Muscle layer of colon (tissue), 2 donors: ENCODE results near the gene HSPA12A.

Experiments used
- H3K27ac ChIP-seq: one replicate; pipeline ENCODE4 v1.7.0; 2013; ENCODE audit warnings: low read depth, mild to moderate bottlenecking, low read length, moderate library complexity
- H3K27me3 ChIP-seq, 2 donors: one replicate each; pipeline ENCODE4 v1.7.0; 2013; ENCODE audit warnings: low read length in 2 of 2, mild to moderate bottlenecking in 2 of 2; ENCODE audit not compliant: insufficient read depth in 2 of 2, control insufficient read depth in 1 of 2
- H3K36me3 ChIP-seq: one replicate; pipeline ENCODE4 v1.7.0; 2013; ENCODE audit warnings: mild to moderate bottlenecking, low read length; ENCODE audit not compliant: insufficient read depth
- H3K4me1 ChIP-seq: one replicate; pipeline ENCODE4 v1.7.0; 2013; ENCODE audit warnings: mild to moderate bottlenecking, low read length; ENCODE audit not compliant: insufficient read depth
- H3K4me3 ChIP-seq, 2 donors: one replicate each; pipeline ENCODE4 v1.7.0; 2013; ENCODE audit warnings: low read length in 2 of 2, low read depth in 1 of 2, mild to moderate bottlenecking in 1 of 2, moderate library complexity in 1 of 2
- H3K9ac ChIP-seq: one replicate; pipeline ENCODE4 v1.7.0; 2013; ENCODE audit warnings: low read length
- H3K9me3 ChIP-seq: one replicate; pipeline ENCODE4 v1.7.0; 2013; ENCODE audit warnings: mild to moderate bottlenecking, low read length
- donor health status: abdominal sarcoma.
- donor health status: Adenocarcinoma of cecum.

Gene HSPA12A

DNA sequence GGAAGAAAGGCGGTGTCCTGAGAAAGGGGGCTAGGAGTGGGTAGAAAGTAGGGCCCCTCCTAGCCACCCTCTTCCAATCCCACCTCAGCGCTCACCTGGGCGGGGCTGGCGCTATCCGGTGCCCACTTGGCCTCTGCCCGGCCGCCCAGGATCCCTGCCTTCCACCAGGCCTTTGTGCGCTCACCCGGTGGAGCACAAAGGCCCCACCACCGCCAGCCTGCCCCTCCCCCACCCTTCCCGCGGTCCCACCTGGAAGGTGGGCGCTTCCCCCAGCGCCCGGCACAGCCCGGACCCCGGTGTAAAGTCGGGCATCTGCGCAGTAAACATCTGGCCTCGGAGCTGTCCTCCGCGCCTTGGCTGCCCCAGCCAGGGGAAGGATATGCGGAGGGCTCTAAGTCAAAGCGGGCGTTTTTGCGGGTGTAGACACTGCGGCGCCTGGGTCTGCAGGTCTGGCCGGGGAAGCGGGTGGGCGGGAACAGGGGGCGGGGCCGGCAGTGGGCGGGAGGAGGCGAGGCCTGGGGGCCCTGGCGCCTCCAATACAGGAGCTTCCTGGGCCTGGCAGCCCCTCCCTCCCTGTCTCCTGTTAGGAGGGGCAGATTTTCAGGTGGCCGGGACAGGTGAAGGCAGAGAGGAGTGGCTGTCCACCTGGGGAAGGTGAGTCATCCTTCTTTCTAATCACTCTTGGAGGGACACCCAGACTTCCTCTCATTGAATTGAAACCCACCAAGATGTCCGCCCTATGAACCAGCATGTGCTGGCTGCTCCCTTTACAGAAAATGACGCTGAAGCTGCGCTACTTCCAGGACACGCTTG, 72.3 kb downstream of the HSPA12A start:
- H3K4me3 ChIP-seq = no peak overlapping the region
- peaks cover 5% of the 10 kb centered on the region for H3K36me3 ChIP-seq
- H3K9ac ChIP-seq = no peak overlapping the region
- H3K4me1 ChIP-seq = peaks cover 8% of the 10 kb centered on the region
- H3K9me3 ChIP-seq = no peaks in the 10 kb centered on the region
- no peak overlapping the region for H3K27ac ChIP-seq
- H3K27me3 ChIP-seq = peaks cover 0 to 4% of the 10 kb centered on the region in 2 donors

DNA sequence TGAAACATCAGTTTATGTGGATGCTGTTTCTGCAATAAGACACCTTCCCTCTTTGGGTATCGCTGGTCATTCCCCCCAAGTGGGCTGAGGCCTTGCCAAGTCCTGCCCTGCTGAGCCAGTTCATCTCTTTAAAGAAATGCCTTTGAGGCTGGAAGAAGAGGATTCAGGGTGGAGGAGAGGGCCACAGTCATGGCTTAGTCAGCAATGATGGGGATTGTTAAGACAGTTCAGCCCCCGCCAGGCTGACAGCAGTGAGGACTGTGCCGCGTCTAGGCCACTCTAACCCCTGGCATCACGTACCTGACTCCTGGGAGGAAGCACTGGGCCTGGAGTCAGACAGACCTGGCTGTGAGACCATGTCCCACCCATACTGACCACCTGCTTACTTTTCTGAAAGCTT, 73.3 kb downstream of the HSPA12A start:
- Histone ChIP-seq H3K9me3 (no peaks in the 10 kb centered on the region), H3K4me1 (peaks cover 11% of the 10 kb centered on the region), H3K36me3 (peaks cover 5% of the 10 kb centered on the region), H3K27ac (no peak overlapping the region), H3K4me3 (no peak overlapping the region), H3K27me3 (peaks cover 0 to 4% of the 10 kb centered on the region in 2 donors), H3K9ac (no peak overlapping the region)

DNA sequence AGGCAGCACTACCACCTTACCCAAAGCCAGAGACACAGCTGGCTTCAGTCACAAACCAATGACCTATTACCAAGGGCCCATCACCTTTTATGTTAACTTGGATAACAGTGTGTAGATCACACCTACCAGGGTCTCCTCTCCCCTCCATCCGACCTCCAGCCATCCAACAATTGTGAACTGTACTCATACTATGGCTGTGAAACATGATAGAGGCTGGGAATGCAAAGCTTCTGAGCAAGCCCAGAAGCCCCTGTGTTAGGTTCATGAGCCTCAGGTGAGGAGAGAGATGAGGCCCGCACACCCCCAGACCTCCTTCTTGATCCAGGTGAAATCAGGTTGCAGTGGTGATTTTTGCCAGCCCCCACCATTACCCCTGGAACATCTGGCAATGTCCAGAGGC, 73.9 kb downstream of the HSPA12A start:
- H3K4me1 ChIP-seq = peaks cover 11% of the 10 kb centered on the region

DNA sequence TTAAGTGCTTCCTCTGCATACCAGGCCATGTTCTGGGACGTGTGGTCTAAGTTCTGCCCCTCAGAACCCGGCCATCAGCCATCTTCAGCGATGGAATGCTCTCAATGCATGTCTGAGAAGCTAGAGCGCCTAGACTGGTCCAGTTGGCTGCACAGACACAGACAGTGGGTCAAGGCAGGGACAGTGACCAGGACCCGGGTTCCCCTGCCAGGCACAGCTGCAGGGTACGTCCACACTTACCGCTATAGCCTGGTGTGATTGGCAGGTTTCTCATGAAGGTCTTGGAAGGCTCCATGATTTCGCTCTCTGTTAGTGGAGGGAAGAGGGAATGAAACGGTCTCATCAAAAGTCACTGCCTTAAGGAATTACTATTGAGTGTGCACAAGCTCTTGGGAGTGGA, 74.3 kb downstream of the HSPA12A start:
- Histone ChIP-seq H3K36me3 (no peaks in the 10 kb centered on the region), H3K4me3 (no peak overlapping the region), H3K27me3 (peaks cover 0 to 4% of the 10 kb centered on the region in 2 donors), H3K9me3 (no peaks in the 10 kb centered on the region), H3K4me1 (peaks cover 11% of the 10 kb centered on the region), H3K9ac (no peak overlapping the region), H3K27ac (no peak overlapping the region)

More for the DNA sequence above, 73.9 kb downstream of the HSPA12A start:
- no peaks in the 10 kb centered on the region for H3K9me3 ChIP-seq
- H3K27me3 ChIP-seq = peaks cover 0 to 4% of the 10 kb centered on the region in 2 donors
- H3K36me3 ChIP-seq = peaks cover 2% of the 10 kb centered on the region
- H3K27ac ChIP-seq = no peak overlapping the region
- no peak overlapping the region for H3K9ac ChIP-seq
- H3K4me3 ChIP-seq = no peak overlapping the region

DNA sequence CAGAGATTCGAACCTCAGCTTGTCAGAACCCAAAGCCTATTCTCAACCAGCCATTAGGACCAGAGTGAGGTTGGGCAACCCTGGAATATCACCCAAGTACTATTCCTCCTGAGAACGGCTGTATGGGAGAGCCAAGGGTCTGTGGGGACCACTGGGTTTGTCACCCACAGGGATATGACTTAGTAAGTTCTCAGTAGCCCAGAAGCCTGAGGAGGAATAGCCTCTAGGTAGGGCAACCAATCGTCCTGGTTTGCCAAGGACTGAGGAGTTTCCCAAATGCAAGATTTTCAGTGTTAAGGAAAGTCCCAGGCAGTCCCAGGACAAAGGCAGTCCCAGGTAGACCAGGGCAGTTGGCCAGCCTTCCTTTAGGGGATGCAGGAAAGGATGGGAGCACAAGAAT, 74.9 kb downstream of the HSPA12A start:
- Histone ChIP-seq H3K36me3 (no peaks in the 10 kb centered on the region), H3K27ac (no peak overlapping the region), H3K9me3 (no peaks in the 10 kb centered on the region), H3K27me3 (peaks cover 0 to 4% of the 10 kb centered on the region in 2 donors), H3K9ac (no peak overlapping the region), H3K4me1 (peaks cover 11% of the 10 kb centered on the region), H3K4me3 (no peak overlapping the region)

DNA sequence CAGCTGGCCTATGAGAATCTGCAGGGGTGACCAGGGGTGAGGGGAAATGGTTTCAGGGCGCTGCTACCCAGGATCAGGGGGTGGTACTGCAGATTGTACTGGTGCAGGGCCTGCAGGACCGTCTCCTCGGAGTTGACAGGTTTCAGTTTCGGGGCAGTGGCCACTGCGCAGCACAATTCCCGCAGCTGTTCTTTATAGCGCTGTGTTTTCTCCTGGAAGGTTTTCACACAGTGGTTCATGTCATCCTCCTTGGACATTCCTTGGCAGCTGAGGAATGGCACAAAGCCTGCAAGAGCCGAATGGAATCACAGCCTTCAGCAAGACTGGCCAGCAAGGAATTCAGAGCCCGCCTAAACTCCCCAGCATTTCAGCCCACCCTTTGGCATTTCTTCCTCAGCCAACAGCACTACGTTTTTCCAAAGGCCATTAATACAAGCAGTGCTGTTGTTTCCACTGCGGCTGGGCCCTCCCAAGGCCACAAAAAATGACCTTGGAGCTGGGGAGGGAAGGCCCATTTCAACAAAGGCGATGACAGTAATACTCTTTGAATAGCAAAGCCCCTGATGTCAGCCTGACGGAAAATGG, 76.7 kb downstream of the HSPA12A start:
- Histone ChIP-seq H3K27ac (no peak overlapping the region), H3K4me3 (peak overlapping the region in 1 of 2 donors; percentile 47), H3K9me3 (no peaks in the 10 kb centered on the region), H3K27me3 (peaks cover 0 to 4% of the 10 kb centered on the region in 2 donors), H3K9ac (peak overlapping the region; percentile 7), H3K4me1 (peaks cover 11% of the 10 kb centered on the region), H3K36me3 (no peaks in the 10 kb centered on the region)

DNA sequence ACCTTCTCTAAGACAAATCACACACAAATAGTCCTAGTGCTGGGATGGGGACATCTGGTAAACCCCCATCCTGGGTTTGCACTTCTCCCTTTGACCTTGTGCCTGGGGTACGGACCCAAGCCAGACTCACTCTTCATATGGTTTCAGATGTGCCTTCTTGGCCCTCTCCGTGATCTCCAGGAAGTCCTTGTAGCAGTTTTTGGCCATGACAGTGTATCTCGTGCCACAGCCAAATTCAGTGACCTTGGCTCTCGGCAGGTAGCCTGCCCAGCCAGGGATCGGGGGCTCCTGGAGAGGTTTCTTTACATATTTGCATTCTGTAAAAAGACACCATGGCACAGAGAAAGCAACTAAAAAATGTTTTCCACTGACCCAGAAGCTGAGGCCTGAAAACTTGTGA, 77.7 kb downstream of the HSPA12A start:
- no peaks in the 10 kb centered on the region for H3K36me3 ChIP-seq
- H3K4me1 ChIP-seq = peaks cover 11% of the 10 kb centered on the region
- H3K27me3 ChIP-seq = no peaks in the 10 kb centered on the region
- no peaks in the 10 kb centered on the region for H3K9me3 ChIP-seq
- no peak overlapping the region for H3K27ac ChIP-seq
- H3K4me3 ChIP-seq = no peak overlapping the region
- no peak overlapping the region for H3K9ac ChIP-seq

DNA sequence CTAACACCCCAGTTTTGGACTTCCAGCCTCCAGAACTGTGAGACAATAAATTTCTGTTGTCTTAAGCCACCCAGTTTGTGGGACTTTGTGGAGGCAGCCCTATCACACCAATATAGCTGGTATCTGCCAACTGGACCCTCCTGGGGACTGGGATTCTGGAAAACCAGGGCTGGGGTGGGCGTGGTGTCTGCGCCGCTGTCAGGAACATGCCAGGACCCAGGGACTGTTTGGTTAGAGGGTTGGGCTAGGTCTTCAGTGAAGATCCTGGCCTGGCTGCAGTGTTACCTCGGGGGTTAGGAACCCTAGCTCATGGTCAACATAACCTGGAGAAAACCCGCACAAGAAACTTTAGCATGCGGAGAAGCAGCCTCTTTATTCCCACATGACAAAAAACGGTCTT, 79.0 kb downstream of the HSPA12A start:
- Histone ChIP-seq H3K4me1 (peaks cover 11% of the 10 kb centered on the region), H3K27ac (no peak overlapping the region), H3K4me3 (no peak overlapping the region), H3K27me3 (no peaks in the 10 kb centered on the region), H3K9me3 (no peaks in the 10 kb centered on the region), H3K36me3 (no peaks in the 10 kb centered on the region), H3K9ac (no peak overlapping the region)

DNA sequence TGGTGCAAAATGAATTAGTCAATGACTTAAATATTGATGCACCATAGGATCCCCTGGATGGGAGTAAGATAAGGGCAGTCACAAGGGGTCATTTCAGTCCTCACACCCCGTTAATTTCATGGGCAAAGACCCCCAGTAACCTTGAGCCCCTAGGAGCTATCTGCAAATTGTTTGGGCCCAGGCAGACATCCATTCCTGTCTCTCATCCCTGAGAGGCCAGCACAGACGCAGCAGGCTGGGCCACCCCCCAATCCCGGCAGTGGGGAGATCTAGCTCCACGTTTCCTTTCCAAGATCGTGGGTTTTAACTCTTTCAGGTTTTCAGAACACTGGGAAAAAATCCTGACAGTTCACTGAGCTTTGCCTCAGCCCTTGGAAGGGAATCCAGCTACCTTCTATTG, 81.5 kb downstream of the HSPA12A start:
- peaks cover 6% of the 10 kb centered on the region for H3K4me1 ChIP-seq
- no peaks in the 10 kb centered on the region for H3K36me3 ChIP-seq
- no peaks in the 10 kb centered on the region for H3K9me3 ChIP-seq
- H3K27me3 ChIP-seq = no peaks in the 10 kb centered on the region
- no peak overlapping the region for H3K9ac ChIP-seq
- no peak overlapping the region for H3K4me3 ChIP-seq
- no peak overlapping the region for H3K27ac ChIP-seq

DNA sequence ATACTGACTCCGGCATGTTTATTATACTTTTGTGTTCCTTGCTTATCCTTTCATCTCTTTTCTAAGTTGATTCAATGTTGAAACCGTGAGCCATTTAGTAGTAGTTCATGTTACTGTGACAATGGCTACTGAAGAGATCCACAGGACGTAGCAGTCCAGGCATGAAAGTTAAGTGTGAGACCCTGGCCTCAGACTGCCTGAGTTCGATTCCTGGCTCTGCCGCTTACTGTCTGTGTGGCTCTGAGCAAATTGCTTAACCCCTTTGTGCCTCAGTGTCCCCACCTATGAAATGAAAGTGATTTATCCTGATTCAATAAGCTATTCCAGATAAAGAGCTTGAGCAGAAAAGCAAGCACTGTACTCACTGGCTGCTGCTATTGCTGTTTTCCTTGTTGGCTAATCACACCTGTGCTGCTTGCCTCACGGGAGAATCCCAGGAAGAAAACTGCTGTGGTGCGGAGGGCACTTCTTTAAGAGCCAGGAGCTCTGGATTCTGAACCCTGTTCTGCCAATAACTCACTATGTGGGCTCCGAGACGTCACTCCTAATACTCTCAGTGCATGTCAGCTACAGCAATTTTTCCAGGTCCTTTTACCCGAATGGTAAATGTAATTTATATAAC, 83.2 kb downstream of the HSPA12A start:
- no peak overlapping the region for H3K9ac ChIP-seq

DNA sequence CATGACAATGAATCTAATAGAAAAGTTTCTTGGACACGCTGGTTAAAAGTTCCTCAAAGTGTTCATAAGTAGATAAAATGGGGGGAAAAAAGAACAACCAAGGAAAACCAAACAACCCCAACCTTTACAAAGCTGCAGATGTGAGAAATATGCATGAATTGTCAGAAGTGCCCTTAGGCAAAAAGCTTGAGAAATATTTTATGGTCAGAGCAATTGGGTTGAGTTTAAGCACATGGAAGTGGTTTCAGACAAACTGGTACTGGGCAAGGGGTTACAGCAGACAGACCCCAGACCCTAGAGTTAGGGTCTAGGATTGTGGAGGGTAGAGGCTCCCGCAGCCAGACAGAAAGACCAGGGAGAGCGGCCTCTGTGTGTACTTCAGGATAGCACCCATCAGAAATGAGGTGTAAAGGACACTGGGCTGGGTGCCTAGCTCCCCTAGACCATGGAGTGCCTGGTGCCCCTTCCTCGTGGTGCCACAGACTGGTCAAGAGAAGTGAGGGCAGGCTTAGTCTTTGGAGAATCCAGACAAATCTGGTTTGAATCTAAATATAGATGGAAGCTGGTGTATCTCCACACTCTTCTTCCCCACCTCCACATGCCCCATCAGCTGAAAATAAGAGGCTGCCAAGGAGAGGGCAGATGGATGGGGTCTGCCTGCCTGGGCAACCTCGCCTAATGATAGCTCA, 84.4 kb downstream of the HSPA12A start:
- Histone ChIP-seq H3K4me1 (no peaks in the 10 kb centered on the region), H3K9me3 (no peaks in the 10 kb centered on the region), H3K27me3 (no peaks in the 10 kb centered on the region), H3K4me3 (no peak overlapping the region), H3K27ac (no peak overlapping the region), H3K36me3 (no peaks in the 10 kb centered on the region), H3K9ac (no peak overlapping the region)

More for the DNA sequence above, 83.2 kb downstream of the HSPA12A start:
- H3K27me3 ChIP-seq = no peaks in the 10 kb centered on the region
- H3K4me3 ChIP-seq = no peak overlapping the region
- no peaks in the 10 kb centered on the region for H3K4me1 ChIP-seq
- H3K9me3 ChIP-seq = no peaks in the 10 kb centered on the region
- H3K27ac ChIP-seq = no peak overlapping the region
- no peaks in the 10 kb centered on the region for H3K36me3 ChIP-seq
